Measurements from ENCODE around the gene GCSAML.

DNA sequence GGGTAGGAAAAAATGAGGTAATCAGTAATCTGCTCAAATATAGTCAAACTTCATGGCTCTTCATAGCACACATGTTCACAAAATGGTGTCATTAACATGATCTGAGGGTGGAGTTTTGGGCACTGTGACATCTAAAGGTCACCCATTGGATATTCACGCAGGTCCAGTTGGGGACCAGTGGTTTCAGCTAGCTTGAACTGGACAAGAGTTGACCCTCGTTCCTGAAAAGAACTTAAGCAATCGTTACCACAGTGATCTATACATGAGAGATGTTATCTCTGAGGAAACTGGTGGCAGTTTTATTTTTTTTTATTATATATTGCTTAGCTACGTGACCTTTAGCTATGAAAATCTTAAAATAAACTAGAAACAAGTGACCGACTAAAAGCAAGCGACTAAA is 9.7 kb upstream of the GCSAML start:
- TF ChIP-seq POLR2A (IDR thresholded peaks at IDR 0.05; ENCODE audit: low read depth) (no peak), CTCF (IDR thresholded peaks at IDR 0.05) (no peak), POLR2AphosphoS5 (IDR thresholded peaks at IDR 0.05) (no peak), EP300 (IDR thresholded peaks at IDR 0.05) (no peak)

Data from esophagus muscularis mucosa (tissue), 4 donors.